ENCODE measurements around the gene PHF5A.

DNA sequence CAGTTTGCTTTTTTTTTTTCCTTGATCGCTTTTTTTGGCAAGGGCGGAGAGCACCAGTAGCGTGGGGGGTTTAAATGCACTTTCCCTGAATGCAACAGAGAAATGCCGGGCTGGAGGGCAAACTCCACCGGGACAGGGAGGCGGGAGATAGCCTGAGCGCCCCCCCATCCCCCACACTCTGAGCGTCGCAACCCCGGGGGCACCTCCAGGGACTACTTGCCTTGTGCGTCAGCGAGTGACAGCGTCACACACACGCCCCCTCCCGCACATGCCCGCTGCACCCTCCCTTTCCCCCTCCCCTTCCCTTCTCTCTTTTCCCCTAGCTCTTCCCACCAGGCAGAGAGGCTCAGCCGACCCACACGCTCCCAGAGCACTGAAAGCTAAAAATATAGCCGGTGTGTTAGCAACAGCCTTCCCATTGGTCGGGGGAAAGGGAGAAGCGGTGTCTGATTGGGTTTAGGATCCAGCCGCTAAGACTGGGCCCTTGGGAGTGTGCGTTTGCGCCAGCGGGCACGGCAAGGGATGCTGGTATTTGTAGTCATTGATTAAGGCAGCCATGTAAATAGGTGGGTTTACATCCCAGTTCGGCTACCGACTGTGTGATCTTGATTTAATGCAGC, 20.2 kb downstream of the PHF5A start:
- TF ChIP-seq, protein P1, sequence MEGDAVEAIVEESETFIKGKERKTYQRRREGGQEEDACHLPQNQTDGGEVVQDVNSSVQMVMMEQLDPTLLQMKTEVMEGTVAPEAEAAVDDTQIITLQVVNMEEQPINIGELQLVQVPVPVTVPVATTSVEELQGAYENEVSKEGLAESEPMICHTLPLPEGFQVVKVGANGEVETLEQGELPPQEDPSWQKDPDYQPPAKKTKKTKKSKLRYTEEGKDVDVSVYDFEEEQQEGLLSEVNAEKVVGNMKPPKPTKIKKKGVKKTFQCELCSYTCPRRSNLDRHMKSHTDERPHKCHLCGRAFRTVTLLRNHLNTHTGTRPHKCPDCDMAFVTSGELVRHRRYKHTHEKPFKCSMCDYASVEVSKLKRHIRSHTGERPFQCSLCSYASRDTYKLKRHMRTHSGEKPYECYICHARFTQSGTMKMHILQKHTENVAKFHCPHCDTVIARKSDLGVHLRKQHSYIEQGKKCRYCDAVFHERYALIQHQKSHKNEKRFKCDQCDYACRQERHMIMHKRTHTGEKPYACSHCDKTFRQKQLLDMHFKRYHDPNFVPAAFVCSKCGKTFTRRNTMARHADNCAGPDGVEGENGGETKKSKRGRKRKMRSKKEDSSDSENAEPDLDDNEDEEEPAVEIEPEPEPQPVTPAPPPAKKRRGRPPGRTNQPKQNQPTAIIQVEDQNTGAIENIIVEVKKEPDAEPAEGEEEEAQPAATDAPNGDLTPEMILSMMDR (IDR thresholded peaks at IDR 0.05; ENCODE audit: insufficient read depth, low read length, poor library complexity, severe bottlenecking), result no peak
- TF ChIP-seq EZH2phosphoT487 (conservative IDR thresholded peaks at IDR 0.05; ENCODE audit: low read length), result no peak
